HG03571 (cell line): Measurements from ENCODE around the gene GABRA6.
"Not testable (repeated sequence)": the region's sequence is repeated elsewhere in the genome, so short reads cannot be mapped to it uniquely, and the experiment has no call there.

ENCODE experiments used
- ATAC-seq: cut with Tn5 transposase; IDR thresholded peaks from one replicate; pipeline ENCODE4 v1.9.1; 2021; ENCODE audit not compliant: unreplicated experiment

GABRA6 gene

DNA sequence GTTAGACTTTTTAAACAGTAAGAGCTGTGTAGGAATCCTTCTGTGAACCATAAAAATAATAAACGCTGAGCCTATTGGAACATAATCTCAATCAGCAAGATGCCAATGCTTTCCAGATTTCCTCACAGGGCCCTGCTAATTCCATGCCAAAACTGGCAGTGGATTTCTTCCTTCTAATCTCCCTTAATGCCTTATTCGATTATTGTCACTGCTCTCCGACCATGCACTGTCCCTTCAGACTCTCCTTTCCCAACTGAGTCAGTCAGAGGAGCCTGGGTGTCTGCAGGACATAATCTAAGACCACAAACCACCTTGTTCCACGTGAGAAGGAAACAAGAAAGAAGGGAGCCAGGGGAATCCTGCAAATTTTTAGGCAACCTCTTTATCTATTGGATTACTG, at the start of gene GABRA6:
Gene GABRA6, plus strand, starts transcription at position 261 of the 400 bp plus-strand sequence. CDS start 269 bp downstream, outside the sequence.
- ATAC-seq = no peak

DNA sequence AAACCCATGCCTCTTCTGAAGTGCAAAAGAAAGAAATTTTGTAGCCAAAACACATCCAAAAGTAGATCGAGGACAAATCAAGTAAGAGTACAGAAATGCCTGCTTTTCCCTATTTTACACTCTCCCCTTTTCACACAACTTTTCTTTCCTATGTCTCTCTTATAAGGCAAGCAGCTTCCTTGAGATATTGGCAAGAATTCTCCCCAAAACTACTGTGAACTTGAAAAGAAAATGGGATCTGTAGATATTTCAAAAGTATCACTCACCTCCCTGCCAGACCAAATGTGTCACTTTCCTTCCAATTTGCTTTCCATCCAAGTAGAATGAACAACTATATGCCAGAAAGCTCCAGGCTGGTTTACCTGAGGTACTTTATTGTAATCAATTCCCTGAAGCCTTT, 47.9 kb upstream of the GABRA6 start:
- no peak for ATAC-seq

DNA sequence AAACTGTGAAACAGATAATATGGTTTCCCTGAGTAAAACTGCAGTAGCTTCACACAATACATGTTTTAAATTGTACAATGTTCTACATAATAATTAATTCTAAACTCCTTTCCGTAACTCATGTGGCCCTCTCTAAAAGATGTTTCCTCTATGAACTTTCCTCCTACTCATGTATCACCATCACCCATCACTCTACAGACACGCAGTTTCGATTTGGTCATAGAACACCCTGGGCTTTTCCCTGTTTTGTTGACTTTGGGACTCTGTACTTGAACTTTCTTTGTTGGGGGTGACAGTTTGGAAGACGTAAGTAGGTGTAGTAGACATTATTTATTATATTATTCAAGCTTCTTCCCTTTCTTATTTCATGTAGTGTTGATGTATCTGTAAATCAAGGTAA, 44.1 kb upstream of the GABRA6 start:
- ATAC-seq = no peak

DNA sequence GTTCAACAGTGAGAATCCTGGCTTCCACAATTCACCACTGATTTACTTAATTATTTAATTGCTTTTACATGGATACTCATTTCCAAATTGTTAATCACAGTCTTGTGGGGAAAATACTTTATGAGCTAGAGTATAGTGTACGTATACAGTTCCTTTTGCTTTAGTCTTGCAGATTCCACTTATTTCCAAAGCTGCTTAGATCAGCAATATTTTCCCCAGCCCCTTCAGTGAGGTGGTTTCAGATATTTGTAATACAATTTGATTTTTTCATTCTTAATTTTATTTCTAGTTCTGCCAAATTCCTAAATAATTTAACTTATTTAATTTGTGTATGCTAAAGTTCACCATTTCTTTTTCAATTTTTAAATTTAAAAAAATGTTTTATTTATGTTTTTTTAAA, 40.3 kb upstream of the GABRA6 start:
- no peak for ATAC-seq

DNA sequence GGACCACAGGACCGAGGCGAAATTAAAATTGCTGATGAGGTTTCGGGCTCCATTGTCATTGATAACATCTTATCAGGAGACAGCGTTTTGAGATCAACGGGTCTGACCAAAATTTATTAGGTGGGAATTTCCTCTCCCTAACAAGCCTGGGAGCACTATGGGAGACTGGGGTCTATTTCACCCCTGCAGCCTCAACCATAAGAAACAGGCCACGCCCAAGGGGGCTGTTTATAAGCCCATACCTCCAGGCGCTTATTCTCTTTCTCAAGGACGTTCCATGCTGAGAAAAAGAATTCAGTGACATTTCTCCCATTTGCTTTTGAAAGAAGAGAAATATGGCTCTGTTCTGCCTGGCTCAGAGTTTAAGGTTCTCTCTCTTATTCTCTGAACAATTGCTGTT, 33.6 kb upstream of the GABRA6 start:
- ATAC-seq = not testable (repeated sequence)

DNA sequence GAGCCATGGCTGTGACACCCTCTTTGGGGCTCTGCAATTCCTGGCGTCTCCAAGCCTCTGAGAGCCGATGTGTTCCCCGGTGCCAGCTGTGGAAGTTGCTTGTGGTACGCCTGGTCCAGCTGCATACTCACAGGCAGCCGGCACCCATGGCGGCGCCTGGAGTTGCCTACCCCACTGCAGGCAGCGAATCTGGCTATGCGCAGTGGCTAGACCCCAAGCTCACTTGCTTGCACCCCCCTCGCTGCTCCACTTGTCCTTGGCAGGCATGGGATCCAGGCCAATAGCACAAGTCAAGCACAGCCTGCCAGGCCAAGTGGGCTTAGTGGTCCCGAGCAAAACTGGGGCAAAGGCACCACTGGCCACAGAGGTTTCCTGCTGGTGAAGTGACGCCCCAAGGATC, 24.7 kb upstream of the GABRA6 start:
- ATAC-seq = no peak

DNA sequence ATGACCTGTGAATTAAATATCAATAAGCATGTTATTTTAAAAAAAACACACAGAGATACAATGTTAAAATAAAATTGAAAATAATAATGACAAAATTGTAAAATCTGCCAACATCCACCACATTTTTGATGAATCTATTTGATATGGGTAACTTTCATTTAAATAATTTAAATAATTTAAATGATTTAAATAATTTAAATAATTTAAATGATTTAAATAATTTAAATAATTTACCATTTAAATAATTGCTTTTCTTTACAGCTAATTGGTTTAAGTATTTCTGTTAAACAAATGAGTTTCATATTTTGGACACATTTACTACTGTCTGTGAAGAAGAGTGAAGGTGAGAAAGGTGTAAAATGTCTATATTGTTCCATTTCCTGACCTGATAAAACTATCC, 22.1 kb upstream of the GABRA6 start:
- ATAC-seq = no peak

DNA sequence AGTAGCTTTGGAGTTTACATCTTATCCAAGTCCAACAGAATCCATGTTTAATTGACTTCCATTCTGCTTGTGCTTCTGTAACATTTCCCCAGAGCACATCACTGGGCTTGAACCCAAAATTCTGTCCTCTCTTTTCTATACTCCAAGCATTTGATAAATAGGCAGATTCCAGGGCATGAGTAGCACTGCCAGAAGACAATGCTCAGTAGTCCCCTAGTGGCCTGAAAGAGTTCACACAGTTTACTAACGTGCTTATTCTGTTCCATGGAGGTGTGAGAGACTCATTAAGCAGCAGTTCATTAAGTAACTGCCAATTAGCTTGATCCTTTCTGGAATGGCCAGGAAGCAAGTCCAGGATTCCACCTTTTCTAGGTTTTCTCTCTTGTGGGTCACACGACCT, 9.4 kb upstream of the GABRA6 start:
- ATAC-seq = peak; percentile 74

DNA sequence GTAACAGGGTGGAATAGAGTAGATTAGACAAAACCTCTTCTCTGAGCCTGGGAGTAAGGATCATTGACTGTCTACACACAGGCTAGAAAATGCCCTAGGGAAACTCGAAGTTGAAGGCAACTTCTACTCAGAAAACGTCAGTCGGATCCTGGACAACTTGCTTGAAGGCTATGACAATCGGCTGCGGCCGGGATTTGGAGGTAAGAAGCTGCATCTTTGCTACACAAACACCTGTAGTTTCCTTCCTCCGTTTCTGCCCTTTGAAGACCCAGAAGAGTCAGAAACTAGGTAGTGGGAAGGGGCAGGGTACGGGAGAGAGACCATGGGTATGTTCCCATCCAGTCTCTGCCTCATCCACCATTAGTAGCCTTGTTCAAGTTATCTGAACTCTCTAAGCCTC, 628 bp downstream of the GABRA6 start:
- ATAC-seq = no peak

DNA sequence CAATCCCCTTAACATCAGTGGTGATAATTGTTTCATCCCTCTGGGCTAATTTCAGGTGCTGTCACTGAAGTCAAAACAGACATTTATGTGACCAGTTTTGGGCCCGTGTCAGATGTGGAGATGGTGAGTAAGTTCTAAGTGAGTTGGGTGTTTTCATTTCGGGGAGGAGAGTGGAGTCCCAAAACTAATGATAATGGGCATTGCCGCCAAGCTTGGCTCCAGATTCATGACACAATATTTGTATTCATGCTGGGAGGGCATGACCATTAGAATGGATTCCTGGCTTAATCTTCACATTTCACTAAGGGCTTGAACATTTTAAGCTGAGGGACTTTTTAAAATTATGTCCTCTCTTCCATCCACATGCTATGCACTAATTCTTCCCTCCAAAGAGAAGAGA, 1.4 kb downstream of the GABRA6 start:
- no peak for ATAC-seq

DNA sequence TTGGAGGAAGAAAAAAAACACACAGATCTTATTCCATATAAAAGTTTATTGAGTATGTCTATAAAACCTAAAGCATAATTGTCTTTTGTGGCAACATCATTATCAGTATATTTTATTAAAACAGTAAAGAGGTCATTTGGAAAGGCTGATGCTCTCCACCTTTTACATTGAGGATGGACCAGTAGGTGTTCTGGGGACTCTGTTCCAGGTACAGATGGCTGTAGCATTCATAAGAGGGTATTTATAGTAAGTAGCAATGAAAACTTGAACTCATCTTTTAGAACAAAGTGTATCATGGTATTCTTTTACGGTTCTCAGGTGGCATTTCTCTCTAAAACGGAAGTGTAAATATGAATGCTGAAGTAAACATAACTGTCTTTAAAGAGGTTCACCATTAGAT, 1.8 kb downstream of the GABRA6 start:
- no peak for ATAC-seq

DNA sequence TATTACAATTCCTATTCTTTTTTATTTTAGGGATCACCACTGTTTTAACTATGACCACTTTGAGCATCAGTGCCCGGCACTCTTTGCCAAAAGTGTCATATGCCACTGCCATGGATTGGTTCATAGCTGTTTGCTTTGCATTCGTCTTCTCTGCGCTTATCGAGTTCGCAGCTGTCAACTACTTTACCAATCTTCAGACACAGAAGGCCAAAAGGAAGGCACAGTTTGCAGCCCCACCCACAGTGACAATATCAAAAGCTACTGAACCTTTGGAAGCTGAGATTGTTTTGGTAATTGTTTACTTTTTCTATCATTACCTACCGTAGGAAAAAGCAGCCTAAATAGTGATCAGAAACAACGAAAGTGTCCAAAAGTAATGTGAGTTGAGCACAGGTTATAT, 6.4 kb downstream of the GABRA6 start:
- no peak for ATAC-seq

DNA sequence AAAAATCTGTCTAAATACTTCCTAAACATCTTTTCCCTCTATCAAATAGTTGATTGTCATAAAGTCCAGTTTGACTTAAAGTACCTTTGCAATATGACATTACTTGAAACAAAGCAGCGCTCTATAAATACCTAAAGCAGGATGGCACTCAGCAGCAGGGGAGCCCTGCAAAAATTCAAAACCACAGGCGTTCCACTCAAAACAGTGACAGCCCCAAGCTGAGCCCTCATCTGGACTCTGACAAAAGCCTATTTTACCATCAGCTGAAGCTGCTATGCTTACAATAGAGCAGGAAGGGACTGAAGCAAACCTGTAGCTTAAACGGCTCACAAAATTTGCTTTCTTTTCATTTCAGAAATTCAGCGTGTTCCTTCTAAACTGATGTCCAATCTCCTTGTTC, 11.5 kb downstream of the GABRA6 start:
- ATAC-seq = no peak

DNA sequence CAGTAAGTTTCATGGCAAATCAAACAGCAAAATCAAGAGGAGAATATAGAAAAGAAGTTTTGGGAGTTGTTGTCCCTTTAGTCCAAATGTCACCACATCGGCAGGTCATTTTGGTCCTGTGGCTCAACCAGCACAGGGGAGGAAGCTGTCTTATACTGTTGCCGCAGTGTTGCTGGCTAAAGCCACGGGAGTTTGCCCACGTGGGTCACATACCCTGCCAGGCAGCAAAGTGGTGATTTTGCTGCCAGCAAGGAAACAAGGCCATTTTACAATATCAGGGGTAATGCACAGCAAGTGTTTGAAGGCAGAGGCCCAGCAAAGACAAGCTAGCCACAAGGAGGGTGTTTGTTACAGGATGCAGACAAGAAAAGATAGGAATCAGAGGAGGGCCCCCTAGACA, 14.5 kb downstream of the GABRA6 start:
- no peak for ATAC-seq

DNA sequence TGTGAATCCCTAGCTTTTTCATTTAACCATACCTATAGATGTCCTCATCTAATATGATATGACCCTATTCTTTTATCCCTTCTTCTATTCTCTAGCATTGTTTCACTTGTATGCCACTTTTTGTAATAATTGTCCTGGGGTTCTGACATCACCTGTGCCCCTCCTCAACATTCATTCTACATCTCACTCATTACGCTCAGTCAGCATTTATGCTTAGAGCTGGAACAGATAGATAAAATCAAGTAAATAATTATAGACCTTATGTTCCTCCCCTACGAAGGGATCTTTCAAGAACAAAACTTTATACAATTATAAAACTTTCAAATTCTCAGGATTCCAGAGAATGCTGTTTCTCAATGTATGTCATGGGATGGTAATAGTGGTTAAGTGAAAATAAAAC, 18.0 kb downstream of the GABRA6 start:
- ATAC-seq = no peak

DNA sequence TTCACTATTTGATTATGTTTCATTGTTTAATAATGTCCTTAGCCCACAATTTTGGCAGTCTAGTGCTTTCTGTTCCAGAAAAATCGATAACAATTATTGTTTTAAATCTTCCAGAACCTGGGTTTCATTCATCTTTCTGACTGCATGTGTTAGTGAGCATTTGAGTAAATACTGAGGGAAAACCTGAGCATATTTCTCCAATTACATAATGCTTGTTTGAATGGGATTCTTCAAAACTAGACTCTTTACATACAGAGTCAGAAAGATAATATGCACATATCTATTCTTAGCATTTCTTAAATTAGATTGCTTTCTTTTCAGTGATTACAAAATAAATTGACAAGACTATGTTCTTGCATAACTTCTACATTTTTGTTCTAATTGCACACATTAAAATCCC, 21.9 kb downstream of the GABRA6 start:
- no peak for ATAC-seq

DNA sequence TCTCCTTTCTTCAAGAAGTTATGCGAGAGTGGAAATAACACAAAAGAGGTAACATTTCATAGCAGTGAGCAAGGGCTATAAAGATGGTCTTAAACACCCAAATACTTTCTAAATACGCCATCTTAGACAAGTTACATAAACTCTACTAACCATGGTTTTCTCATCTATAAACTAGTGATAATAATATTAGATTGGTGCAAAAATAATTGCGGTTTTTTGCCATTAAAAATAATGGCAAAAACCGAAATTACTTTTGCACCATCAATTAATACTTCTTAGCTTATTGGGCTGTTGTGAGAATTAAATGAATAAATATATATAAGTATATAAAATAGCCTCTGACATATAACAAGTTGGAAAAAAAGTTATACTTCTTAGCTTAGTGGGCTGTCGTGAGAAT, 23.7 kb downstream of the GABRA6 start:
- no peak for ATAC-seq

DNA sequence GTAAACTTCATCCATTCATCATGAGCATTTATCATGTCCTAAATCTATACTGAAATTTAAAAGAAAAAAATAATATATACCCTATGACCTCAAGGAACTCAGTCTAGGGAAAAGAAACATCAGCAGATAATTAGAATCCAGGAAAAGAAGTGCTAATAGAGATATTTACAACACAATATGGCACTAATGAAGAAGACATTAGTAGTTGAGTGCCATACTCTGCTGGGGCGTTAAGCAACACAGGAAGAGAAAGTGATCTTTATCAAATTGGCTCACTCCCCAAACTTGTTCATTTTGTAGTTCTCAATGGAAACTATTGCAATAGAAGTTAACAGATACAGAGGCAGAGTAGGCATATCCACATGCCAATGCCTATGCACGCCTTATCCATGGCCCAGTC, 27.5 kb downstream of the GABRA6 start:
- ATAC-seq = no peak

DNA sequence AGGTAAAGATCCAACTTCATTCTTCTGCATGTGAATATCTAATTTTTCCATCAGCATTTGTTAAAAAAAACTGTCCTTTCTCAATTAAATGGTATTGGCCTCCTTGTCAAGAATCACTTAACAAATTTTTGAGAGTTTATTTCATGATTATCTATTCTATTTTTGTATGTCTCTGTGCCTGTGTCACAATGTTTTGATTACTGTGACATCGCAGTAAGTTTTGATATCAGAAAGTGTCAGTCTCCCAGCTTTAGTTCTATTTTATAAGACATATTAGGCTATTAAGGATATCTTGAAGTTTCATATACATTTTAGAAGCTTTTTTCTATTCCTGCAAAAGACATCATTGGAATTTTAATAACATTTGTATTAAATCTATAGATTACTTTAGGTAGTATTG, 33.6 kb downstream of the GABRA6 start:
- no peak for ATAC-seq

DNA sequence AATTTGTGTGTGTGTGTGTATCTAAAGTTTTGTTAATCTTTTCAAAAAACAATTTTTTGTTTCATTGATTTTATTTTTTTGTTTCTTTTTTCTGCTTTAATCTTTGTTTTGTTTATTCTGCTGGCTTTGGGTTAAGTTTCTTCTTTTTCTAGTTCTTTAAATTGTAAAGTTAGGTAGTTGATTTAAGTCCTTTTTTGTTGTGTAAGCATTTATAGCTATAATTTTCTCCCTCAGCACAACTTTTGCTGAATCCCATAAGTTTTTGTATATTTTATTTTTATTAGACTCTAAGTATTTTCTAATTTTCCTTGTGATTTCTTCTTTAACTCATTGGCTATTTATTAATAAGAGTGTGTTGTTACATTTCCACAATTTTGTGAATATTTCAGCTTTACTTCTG, 34.9 kb downstream of the GABRA6 start:
- no peak for ATAC-seq

DNA sequence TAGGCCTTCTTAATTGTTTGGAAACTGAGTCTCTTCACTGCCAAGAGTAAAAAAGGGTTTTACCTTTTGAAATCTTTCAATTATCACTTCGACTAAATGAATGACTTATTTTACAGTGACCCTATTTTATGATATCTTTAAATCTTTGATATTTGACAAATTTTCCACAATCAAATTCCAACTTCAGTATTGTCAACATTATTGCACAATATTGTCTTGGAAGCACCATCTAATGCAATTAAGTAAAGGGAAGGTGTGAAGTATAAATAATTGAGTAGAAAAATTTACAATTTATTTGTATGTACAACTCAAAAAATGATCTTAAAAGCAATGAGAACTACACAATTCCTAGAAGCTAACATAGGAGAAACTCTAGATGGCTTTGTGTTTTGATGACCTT, 49.2 kb downstream of the GABRA6 start:
- no peak for ATAC-seq

DNA sequence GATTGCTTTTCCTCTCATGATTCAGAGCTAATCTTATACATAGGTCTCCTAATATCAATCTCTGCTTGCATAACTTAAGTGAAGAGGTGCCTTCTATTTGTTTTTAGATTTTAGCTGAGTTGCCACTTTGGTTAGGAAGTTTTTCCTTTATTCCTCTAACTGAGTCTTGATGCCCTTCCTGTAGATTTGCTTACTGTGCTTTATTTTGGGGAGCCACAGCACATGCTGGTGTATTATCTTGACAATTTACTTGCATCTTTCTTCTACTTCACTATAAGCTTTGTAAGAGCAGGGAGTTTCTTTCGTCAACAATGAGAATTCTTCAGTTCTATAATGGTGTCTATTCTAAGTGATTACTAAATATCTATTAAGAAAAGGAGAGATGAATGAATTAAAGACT, 54.9 kb downstream of the GABRA6 start:
- ATAC-seq = no peak

DNA sequence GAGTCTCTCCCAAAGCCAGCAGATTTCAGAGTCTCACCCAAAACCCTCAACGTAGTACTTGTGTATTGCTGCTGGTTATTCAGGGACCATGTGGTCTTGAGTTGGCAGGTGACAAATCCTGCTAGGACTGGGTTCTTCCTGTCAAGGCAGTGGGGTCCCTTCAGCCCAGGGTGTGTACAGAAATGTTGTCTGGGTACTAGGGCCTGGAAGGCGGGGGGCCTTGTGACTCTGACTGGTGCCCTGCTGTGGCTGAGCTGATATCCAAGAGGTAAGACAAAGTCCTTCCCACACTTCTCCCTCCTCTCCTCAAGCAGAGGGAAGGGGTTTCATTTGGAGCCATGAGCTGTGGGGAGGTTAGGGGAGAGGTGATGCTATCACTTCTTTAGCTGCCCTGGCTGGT, 58.8 kb downstream of the GABRA6 start:
- no peak for ATAC-seq

DNA sequence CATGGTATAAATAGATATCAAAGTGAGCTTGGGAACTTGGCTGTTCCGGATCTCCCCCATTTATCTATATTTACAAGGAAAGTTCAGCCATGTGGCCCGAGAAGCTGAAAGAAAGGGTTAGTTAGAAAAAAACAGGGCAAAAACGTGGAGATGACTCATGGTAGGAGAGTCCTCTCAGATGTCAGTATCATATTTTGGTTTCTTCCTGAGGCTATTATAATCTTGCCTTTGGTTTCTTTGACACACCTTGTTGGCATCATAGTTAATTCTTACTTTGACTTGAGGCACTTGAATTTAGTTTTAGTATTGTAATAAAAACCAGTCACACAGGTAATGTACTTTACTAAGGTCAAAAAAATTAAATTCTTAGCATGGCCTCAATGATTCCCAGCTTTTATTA, 59.9 kb downstream of the GABRA6 start:
- no peak for ATAC-seq
